SK-N-SH treated with all-trans-retinoic acid at 6 μM for 48 hours (cell line): ENCODE results near the gene MINDY4.

Source experiments
- BACH2 ChIP-seq: fragments of 250-450 bp; sonication (Bioruptor Pico); IDR thresholded peaks from 2 replicates; pipeline ENCODE4 v1.9.0; 2021; ENCODE audit warnings: mild to moderate bottlenecking, borderline replicate concordance
- CREB5 ChIP-seq: fragments of 250-450 bp; sonication (Bioruptor Pico); IDR thresholded peaks from 2 replicates; pipeline ENCODE4 v1.5.1; 2020; ENCODE audit warnings: low read depth, mild to moderate bottlenecking, moderate library complexity
- GLIS3 ChIP-seq: fragments of 250-450 bp; sonication (Bioruptor Pico); IDR thresholded peaks from 2 replicates; pipeline ENCODE4 v1.5.0; 2020; ENCODE audit warnings: mild to moderate bottlenecking, moderate library complexity
- ISL1 ChIP-seq: fragments of 250-450 bp; sonication (Bioruptor Pico); IDR thresholded peaks from 2 replicates; pipeline ENCODE4 v2.1.2; 2022; ENCODE audit warnings: mild to moderate bottlenecking, moderate library complexity
- PATZ1 ChIP-seq: fragments of 250-450 bp; sonication (Bioruptor Pico); IDR thresholded peaks from 2 replicates; pipeline ENCODE4 v1.8.0; 2020; ENCODE audit warnings: mild to moderate bottlenecking, moderate library complexity, borderline replicate concordance
- TCF4 ChIP-seq: fragments of 250-450 bp; sonication (Bioruptor Pico); IDR thresholded peaks from 2 replicates; pipeline ENCODE4 v1.8.0; 2021; ENCODE audit warnings: mild to moderate bottlenecking, moderate library complexity, borderline replicate concordance
- TOX ChIP-seq: fragments of 250-450 bp; sonication (Bioruptor Pico); IDR thresholded peaks from 2 replicates; pipeline ENCODE4 v1.8.0; 2021; ENCODE audit warnings: mild to moderate bottlenecking, moderate library complexity, borderline replicate concordance
- TSHZ2 ChIP-seq: fragments of 250-450 bp; sonication (Bioruptor Pico); IDR thresholded peaks from 2 replicates; pipeline ENCODE4 v1.5.0; 2020; ENCODE audit warnings: mild to moderate bottlenecking, moderate library complexity
- ZFP3 ChIP-seq: fragments of 250-450 bp; sonication (Bioruptor Pico); IDR thresholded peaks from 2 replicates; pipeline ENCODE4 v1.5.0; 2020; ENCODE audit warnings: mild to moderate bottlenecking, moderate library complexity
- ZFP30 ChIP-seq: fragments of 450-650 bp; formaldehyde crosslinking; IDR thresholded peaks from 2 replicates; pipeline ENCODE4 v1.5.0; 2022; ENCODE audit warnings: mild to moderate bottlenecking, moderate library complexity
- ZNF70 ChIP-seq: fragments of 450-650 bp; formaldehyde crosslinking; IDR thresholded peaks from 2 replicates; pipeline ENCODE4 v1.5.0; 2020; ENCODE audit warnings: mild to moderate bottlenecking, moderate library complexity
- TF ChIP-seq, protein P1 (sequence below): fragments of 250-450 bp; sonication (Bioruptor Pico); IDR thresholded peaks from 2 replicates; pipeline ENCODE4 v1.8.0; 2021; ENCODE audit warnings: low read depth, mild to moderate bottlenecking, moderate library complexity, borderline replicate concordance

DNA sequence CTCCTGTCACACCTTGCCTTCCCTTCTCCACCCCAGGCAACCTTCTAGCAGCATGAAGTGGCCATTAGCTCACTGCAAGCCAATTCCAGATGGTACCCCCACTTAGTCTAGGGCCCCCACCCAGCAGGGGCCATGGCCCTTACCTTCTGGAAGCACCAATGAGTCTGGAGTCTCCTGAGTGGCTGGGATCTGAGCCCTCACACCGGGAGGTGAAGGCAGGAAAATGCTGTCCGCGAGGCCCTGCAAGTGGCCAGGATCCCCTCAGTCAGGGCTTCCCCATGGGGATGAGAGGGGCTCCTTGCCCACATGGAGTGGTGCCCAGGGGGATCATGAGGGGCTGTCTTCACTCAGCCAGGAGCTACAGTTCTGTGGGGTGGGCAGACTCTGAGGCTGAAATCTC is 145.0 kb downstream of the MINDY4 start:
- TF ChIP-seq CREB5, result no peak
- TF ChIP-seq BACH2, result no peak
- no peak for TF ChIP-seq TOX (CRISPR knock-in tag)
- TF ChIP-seq GLIS3 (CRISPR knock-in tag), result no peak
- TF ChIP-seq, protein P1, sequence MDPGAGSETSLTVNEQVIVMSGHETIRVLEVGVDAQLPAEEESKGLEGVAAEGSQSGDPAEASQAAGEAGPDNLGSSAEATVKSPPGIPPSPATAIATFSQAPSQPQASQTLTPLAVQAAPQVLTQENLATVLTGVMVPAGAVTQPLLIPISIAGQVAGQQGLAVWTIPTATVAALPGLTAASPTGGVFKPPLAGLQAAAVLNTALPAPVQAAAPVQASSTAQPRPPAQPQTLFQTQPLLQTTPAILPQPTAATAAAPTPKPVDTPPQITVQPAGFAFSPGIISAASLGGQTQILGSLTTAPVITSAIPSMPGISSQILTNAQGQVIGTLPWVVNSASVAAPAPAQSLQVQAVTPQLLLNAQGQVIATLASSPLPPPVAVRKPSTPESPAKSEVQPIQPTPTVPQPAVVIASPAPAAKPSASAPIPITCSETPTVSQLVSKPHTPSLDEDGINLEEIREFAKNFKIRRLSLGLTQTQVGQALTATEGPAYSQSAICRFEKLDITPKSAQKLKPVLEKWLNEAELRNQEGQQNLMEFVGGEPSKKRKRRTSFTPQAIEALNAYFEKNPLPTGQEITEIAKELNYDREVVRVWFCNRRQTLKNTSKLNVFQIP, result no peak
- TF ChIP-seq ZNF70 (CRISPR knock-in tag), result no peak
- no peak for TF ChIP-seq PATZ1
- TF ChIP-seq TCF4 (CRISPR knock-in tag), result no peak
- no peak for TF ChIP-seq ISL1 (CRISPR knock-in tag)
- no peak for TF ChIP-seq TSHZ2 (CRISPR knock-in tag)
- TF ChIP-seq ZFP3 (CRISPR knock-in tag), result no peak
- TF ChIP-seq ZFP30 (CRISPR knock-in tag), result no peak
